H4 (cell line): ENCODE data around the gene CNNM2. TPM values are rescaled to one million over a fixed set of nuclear protein-coding genes. Genes with fewer than 3 reads are reported as not detected.
"Not testable (repeated sequence)": the region's sequence is repeated elsewhere in the genome, so short reads cannot be mapped to it uniquely, and the experiment has no call there.

Experiments used
- DNase-seq: peaks from one replicate; pipeline ENCODE4 v3.0.0-alpha.2; 2015; ENCODE audit warnings: low spot score
- total RNA-seq: library from RNA; depleted of rRNA; stranded (reverse); fragments of >200 nt; shearing (Covaris generic); gene quantifications from 2 replicates; pipeline ENCODE4 v1.2.3, GENCODE V29; 2014

The CNNM2 gene
- total RNA-seq, 1 experiment from 2014 or later = 3.4 TPM

GRCh38 chr10:103040418-103040817 is 122.3 kb downstream of the CNNM2 start:
- peak; percentile 78 for DNase-seq

- no peak for DNase-seq
Measured at GRCh38 chr10:103041391-103041790, 123.3 kb downstream of the CNNM2 start.

GRCh38 chr10:103042129-103042528 is 124.0 kb downstream of the CNNM2 start:
- no peak for DNase-seq

- DNase-seq = no peak
Measured at GRCh38 chr10:103042908-103043307, 124.8 kb downstream of the CNNM2 start.

GRCh38 chr10:103044942-103045489 is 126.9 kb downstream of the CNNM2 start:
- DNase-seq = no peak

GRCh38 chr10:103045961-103046360 is 127.9 kb downstream of the CNNM2 start:
- no peak for DNase-seq

GRCh38 chr10:103047381-103047780 is 129.3 kb downstream of the CNNM2 start:
- DNase-seq = no peak

- DNase-seq = no peak
Measured at GRCh38 chr10:103049237-103049636, 131.1 kb downstream of the CNNM2 start.

GRCh38 chr10:103053659-103054581 is 135.8 kb downstream of the CNNM2 start:
- DNase-seq = no peak

GRCh38 chr10:103054621-103055020 is 136.5 kb downstream of the CNNM2 start:
- no peak for DNase-seq

GRCh38 chr10:103055105-103055504 is 137.0 kb downstream of the CNNM2 start:
- DNase-seq = no peak

GRCh38 chr10:103058034-103058433 is 139.9 kb downstream of the CNNM2 start:
- no peak for DNase-seq

GRCh38 chr10:103060575-103060974 is 142.5 kb downstream of the CNNM2 start:
- no peak for DNase-seq

GRCh38 chr10:103062854-103063590 is 144.9 kb downstream of the CNNM2 start:
- DNase-seq = no peak

- DNase-seq = no peak
Measured at GRCh38 chr10:103064956-103065355, 146.9 kb downstream of the CNNM2 start.

- DNase-seq = no peak
Measured at GRCh38 chr10:103066141-103067098, 148.3 kb downstream of the CNNM2 start.

- DNase-seq = not testable (repeated sequence)
Measured at GRCh38 chr10:103067099-103067477, 149.0 kb downstream of the CNNM2 start.

- DNase-seq = no peak
Measured at GRCh38 chr10:103067484-103067883, 149.4 kb downstream of the CNNM2 start.

GRCh38 chr10:103067956-103068355 is 149.9 kb downstream of the CNNM2 start:
- DNase-seq = no peak

- peak; percentile 51 for DNase-seq
Measured at GRCh38 chr10:103069453-103070331, 151.6 kb downstream of the CNNM2 start.
